ENCODE measurements around the gene STAT5B.

Gene STAT5B

GRCh38 chr17:42246515-42246914 lies 29.7 kb downstream of the STAT5B start:
- no peak for TF ChIP-seq POLR2AphosphoS5 (IDR thresholded peaks at IDR 0.05; ENCODE audit: low read depth, low read length)
- TF ChIP-seq FOXP2 (optimal IDR thresholded peaks at IDR 0.05; ENCODE audit: borderline replicate concordance, extremely low read depth, extremely low read length, insufficient read depth), result no peak
- TF ChIP-seq, protein P1, sequence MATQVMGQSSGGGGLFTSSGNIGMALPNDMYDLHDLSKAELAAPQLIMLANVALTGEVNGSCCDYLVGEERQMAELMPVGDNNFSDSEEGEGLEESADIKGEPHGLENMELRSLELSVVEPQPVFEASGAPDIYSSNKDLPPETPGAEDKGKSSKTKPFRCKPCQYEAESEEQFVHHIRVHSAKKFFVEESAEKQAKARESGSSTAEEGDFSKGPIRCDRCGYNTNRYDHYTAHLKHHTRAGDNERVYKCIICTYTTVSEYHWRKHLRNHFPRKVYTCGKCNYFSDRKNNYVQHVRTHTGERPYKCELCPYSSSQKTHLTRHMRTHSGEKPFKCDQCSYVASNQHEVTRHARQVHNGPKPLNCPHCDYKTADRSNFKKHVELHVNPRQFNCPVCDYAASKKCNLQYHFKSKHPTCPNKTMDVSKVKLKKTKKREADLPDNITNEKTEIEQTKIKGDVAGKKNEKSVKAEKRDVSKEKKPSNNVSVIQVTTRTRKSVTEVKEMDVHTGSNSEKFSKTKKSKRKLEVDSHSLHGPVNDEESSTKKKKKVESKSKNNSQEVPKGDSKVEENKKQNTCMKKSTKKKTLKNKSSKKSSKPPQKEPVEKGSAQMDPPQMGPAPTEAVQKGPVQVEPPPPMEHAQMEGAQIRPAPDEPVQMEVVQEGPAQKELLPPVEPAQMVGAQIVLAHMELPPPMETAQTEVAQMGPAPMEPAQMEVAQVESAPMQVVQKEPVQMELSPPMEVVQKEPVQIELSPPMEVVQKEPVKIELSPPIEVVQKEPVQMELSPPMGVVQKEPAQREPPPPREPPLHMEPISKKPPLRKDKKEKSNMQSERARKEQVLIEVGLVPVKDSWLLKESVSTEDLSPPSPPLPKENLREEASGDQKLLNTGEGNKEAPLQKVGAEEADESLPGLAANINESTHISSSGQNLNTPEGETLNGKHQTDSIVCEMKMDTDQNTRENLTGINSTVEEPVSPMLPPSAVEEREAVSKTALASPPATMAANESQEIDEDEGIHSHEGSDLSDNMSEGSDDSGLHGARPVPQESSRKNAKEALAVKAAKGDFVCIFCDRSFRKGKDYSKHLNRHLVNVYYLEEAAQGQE (IDR thresholded peaks at IDR 0.05; ENCODE audit: insufficient read depth in 1 of 2, low read depth in 2 of 2, low read length in 2 of 2), result no peak
- no peak for TF ChIP-seq TAF1 (IDR thresholded peaks at IDR 0.05; ENCODE audit: borderline replicate concordance, insufficient read depth, low read length)
- no peak for TF ChIP-seq SIN3A (IDR thresholded peaks at IDR 0.05; ENCODE audit: borderline replicate concordance, insufficient read depth, low read length)

DNA sequence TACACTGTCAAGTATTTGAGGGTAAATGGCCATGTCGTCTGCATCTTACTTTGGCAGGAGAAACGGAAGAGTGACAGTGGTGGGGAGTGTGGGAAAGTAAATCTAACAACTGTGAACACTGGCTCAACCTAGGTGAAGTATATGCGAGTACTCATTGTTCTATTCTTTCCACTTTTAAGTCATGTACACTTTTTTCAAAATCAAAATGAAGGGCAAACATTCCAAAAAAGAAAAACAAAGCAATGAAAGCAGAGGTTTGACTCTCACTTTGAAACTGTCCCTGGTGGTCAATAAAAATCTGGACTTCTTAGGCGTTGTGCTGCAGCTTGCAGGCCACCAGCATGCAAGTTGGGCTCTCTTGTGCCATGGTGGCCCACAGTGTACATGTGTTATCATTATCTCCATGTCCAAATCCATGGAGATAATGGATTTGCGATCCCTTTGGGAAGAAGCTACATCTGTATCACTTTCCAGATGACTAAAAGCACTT lies 32.7 kb downstream of the STAT5B start:
- TF ChIP-seq POLR2AphosphoS5 (IDR thresholded peaks at IDR 0.05; ENCODE audit: low read depth, low read length), result no peak
- TF ChIP-seq, protein P1 (IDR thresholded peaks at IDR 0.05; ENCODE audit: insufficient read depth in 1 of 2, low read depth in 2 of 2, low read length in 2 of 2), result no peak
- TF ChIP-seq TAF1 (IDR thresholded peaks at IDR 0.05; ENCODE audit: borderline replicate concordance, insufficient read depth, low read length), result no peak
- TF ChIP-seq SIN3A (IDR thresholded peaks at IDR 0.05; ENCODE audit: borderline replicate concordance, insufficient read depth, low read length), result no peak
- TF ChIP-seq FOXP2 (optimal IDR thresholded peaks at IDR 0.05; ENCODE audit: borderline replicate concordance, extremely low read depth, extremely low read length, insufficient read depth), result no peak

- TF ChIP-seq SIN3A (IDR thresholded peaks at IDR 0.05; ENCODE audit: borderline replicate concordance, insufficient read depth, low read length) (no peak), FOXP2 (optimal IDR thresholded peaks at IDR 0.05; ENCODE audit: borderline replicate concordance, extremely low read depth, extremely low read length, insufficient read depth) (no peak), POLR2AphosphoS5 (IDR thresholded peaks at IDR 0.05; ENCODE audit: low read depth, low read length) (no peak), TAF1 (IDR thresholded peaks at IDR 0.05; ENCODE audit: borderline replicate concordance, insufficient read depth, low read length) (no peak)
- TF ChIP-seq, protein P1 (IDR thresholded peaks at IDR 0.05; ENCODE audit: insufficient read depth in 1 of 2, low read depth in 2 of 2, low read length in 2 of 2), result no peak
Observed at GRCh38 chr17:42241871-42242270, 34.3 kb downstream of the STAT5B start.

DNA sequence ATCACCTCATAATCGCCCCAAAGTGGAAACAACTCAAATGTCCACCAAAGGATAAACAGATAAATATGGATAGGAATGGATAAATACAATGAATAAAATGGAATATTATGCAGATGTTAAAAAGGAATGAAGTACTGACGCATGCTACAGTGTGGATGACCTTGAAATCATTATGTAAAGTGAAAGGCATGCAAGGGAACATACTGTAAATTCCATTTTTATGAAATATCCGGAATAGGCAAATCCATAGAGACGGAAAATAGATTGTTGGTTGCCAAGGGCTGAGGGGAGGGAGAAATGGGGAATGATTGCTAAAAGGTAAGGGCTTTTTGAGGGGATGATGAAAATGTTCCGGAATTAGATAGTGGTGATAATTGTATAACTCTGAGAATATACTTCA lies 36.0 kb downstream of the STAT5B start:
- TF ChIP-seq SIN3A (IDR thresholded peaks at IDR 0.05; ENCODE audit: borderline replicate concordance, insufficient read depth, low read length), result no peak
- TF ChIP-seq, protein P1 (IDR thresholded peaks at IDR 0.05; ENCODE audit: insufficient read depth in 1 of 2, low read depth in 2 of 2, low read length in 2 of 2), result no peak
- no peak for TF ChIP-seq TAF1 (IDR thresholded peaks at IDR 0.05; ENCODE audit: borderline replicate concordance, insufficient read depth, low read length)
- TF ChIP-seq POLR2AphosphoS5 (IDR thresholded peaks at IDR 0.05; ENCODE audit: low read depth, low read length), result no peak
- TF ChIP-seq FOXP2 (optimal IDR thresholded peaks at IDR 0.05; ENCODE audit: borderline replicate concordance, extremely low read depth, extremely low read length, insufficient read depth), result no peak

DNA sequence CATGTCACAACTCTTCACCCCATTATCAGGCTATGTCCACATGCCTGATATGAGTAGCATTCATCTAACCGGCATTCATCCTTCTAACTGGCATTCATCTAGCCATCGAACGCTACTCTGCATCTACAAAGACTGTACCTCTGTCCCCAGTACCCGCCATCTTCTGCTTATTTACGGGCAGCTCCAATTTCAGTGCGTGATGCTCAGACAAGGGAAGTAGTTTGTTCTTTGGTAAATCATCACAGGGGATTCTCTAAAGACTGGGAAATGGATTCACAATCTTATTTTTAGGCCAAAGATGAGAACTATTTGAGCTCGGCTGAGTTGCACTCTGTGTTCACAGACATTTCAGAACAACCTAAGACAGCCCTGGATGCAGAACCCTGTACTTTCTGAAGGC lies 39.4 kb downstream of the STAT5B start:
- TF ChIP-seq SIN3A (IDR thresholded peaks at IDR 0.05; ENCODE audit: borderline replicate concordance, insufficient read depth, low read length) (no peak), POLR2AphosphoS5 (IDR thresholded peaks at IDR 0.05; ENCODE audit: low read depth, low read length) (no peak), FOXP2 (optimal IDR thresholded peaks at IDR 0.05; ENCODE audit: borderline replicate concordance, extremely low read depth, extremely low read length, insufficient read depth) (no peak), TAF1 (IDR thresholded peaks at IDR 0.05; ENCODE audit: borderline replicate concordance, insufficient read depth, low read length) (no peak)
- TF ChIP-seq, protein P1 (IDR thresholded peaks at IDR 0.05; ENCODE audit: insufficient read depth in 1 of 2, low read depth in 2 of 2, low read length in 2 of 2), result no peak
